HL-60/S4 (cell line): Measurements from ENCODE around the gene CCT3.

ENCODE experiments used
- in situ Hi-C: fragments of 300-500 bp; cut with MboI; formaldehyde crosslinking; loops from 2 replicates; pipeline ENCODE4 v1.14.3; 2022; ENCODE audit warnings: low sequenced_read_pairs

Gene CCT3

GRCh38 chr1:156338180-156338976 lies at the start of gene CCT3, which contains the start of gene TSACC:
TSS of gene CCT3 (minus strand) at chr1:156338292. CDS start at chr1:156338184, 108 bp downstream.
TSS of gene TSACC (plus strand) at chr1:156338526. CDS start at chr1:156339758, 1,232 bp downstream.
- in situ Hi-C loops: no loop called here

GRCh38 chr1:156387870-156388173 lies 49.7 kb upstream of the CCT3 start:
- in situ Hi-C loops: no loop called here

GRCh38 chr1:156386949-156387869 lies 49.1 kb upstream of the CCT3 start:
- in situ Hi-C loops: no loop called here

- in situ Hi-C loops: no loop called here
Measured at GRCh38 chr1:156386134-156386901, 48.2 kb upstream of the CCT3 start.

GRCh38 chr1:156385534-156386031 lies 47.5 kb upstream of the CCT3 start:
- in situ Hi-C loops: no loop called here

- in situ Hi-C loops: loop anchor here (5.0 kb wide), 1 partner anchor 58 kb away; no protein-coding TSS in a partner anchor
Measured at GRCh38 chr1:156384658-156385057, 46.6 kb upstream of the CCT3 start.

- in situ Hi-C loops: loop anchor here (5.0 kb wide), 1 partner anchor 58 kb away; no protein-coding TSS in a partner anchor
Measured at GRCh38 chr1:156384007-156384406, 45.9 kb upstream of the CCT3 start.

GRCh38 chr1:156383023-156383422 lies 44.9 kb upstream of the CCT3 start:
- in situ Hi-C loops: loop anchor here (5.0 kb wide), 1 partner anchor 59 kb away; no protein-coding TSS in a partner anchor

- in situ Hi-C loops: loop anchor here (5.0 kb wide), 1 partner anchor 60 kb away; no protein-coding TSS in a partner anchor
Measured at GRCh38 chr1:156382561-156382960, 44.5 kb upstream of the CCT3 start.

GRCh38 chr1:156379420-156380165 lies 41.5 kb upstream of the CCT3 start:
- in situ Hi-C loops: loop anchor here (5.0 to 10.0 kb wide), 2 partner anchors 63 to 235 kb away; partner anchors contain the start of gene HAPLN2

GRCh38 chr1:156378557-156378956 lies 40.5 kb upstream of the CCT3 start:
- in situ Hi-C loops: loop anchor here (10.0 kb wide), 1 partner anchor 236 kb away; the partner anchor contains the start of gene HAPLN2

GRCh38 chr1:156376958-156377919 lies 39.1 kb upstream of the CCT3 start:
- in situ Hi-C loops: loop anchor here (10.0 kb wide), 1 partner anchor 238 kb away; the partner anchor contains the start of gene HAPLN2

- in situ Hi-C loops: loop anchor here (10.0 kb wide), 1 partner anchor 239 kb away; the partner anchor contains the start of gene HAPLN2
Measured at GRCh38 chr1:156376146-156376545, 38.1 kb upstream of the CCT3 start.

- in situ Hi-C loops: loop anchor here (10.0 kb wide), 1 partner anchor 241 kb away; the partner anchor contains the start of gene HAPLN2
Measured at GRCh38 chr1:156373546-156373945, 35.5 kb upstream of the CCT3 start.

- in situ Hi-C loops: loop anchor here (10.0 kb wide), 1 partner anchor 242 kb away; the partner anchor contains the start of gene HAPLN2
Measured at GRCh38 chr1:156372876-156373275, 34.8 kb upstream of the CCT3 start.

- in situ Hi-C loops: loop anchor here (10.0 kb wide), 1 partner anchor 243 kb away; the partner anchor contains the start of gene HAPLN2
Measured at GRCh38 chr1:156372265-156372586, 34.1 kb upstream of the CCT3 start.

- in situ Hi-C loops: loop anchor here (10.0 kb wide), 1 partner anchor 243 kb away; the partner anchor contains the start of gene HAPLN2
Measured at GRCh38 chr1:156371553-156372264, 33.6 kb upstream of the CCT3 start.
